ENCODE measurements around the gene ARMC12. TPM values are rescaled to one million over a fixed set of nuclear protein-coding genes. Genes with fewer than 3 reads are reported as not detected.
"Not testable (repeated sequence)": the region's sequence is repeated elsewhere in the genome, so short reads cannot be mapped to it uniquely, and the experiment has no call there.

ARMC12 gene
- total RNA-seq, 4 donors from 2014 or later = 0.69 to 3.2 (median 1.2) TPM; not detected in 1

DNA sequence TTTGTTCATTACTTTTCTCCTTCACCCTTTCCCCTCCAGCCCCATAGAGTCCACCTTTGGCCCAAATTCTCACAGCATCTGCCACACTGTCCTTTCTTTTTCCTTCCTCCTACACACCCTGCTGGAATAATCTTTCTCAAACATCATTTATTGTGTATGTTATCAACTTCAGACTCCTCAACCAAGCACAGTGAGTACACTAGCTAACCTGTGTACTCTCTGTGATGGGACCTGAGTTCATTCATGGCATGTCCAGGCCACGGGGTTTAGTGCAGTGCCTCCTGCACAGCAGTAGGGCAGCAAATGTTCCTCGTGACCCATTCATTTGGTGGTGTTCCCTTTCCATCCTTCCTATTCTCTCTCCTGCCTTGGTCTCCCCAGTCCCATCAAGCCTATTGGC lies 7.1 kb upstream of the ARMC12 start:
- TF ChIP-seq, protein P1, sequence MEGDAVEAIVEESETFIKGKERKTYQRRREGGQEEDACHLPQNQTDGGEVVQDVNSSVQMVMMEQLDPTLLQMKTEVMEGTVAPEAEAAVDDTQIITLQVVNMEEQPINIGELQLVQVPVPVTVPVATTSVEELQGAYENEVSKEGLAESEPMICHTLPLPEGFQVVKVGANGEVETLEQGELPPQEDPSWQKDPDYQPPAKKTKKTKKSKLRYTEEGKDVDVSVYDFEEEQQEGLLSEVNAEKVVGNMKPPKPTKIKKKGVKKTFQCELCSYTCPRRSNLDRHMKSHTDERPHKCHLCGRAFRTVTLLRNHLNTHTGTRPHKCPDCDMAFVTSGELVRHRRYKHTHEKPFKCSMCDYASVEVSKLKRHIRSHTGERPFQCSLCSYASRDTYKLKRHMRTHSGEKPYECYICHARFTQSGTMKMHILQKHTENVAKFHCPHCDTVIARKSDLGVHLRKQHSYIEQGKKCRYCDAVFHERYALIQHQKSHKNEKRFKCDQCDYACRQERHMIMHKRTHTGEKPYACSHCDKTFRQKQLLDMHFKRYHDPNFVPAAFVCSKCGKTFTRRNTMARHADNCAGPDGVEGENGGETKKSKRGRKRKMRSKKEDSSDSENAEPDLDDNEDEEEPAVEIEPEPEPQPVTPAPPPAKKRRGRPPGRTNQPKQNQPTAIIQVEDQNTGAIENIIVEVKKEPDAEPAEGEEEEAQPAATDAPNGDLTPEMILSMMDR (IDR thresholded peaks at IDR 0.05) = no peak
- DNase-seq (ENCODE audit: low spot score) = no peak
- ATAC-seq (ENCODE audit: low FRiP score) = no peak

- no peak for ATAC-seq (ENCODE audit: low FRiP score)
- no peak for DNase-seq (ENCODE audit: low spot score)
- TF ChIP-seq, protein P1 (IDR thresholded peaks at IDR 0.05) = no peak
Observed at GRCh38 chr6:35730745-35731413, 6.0 kb upstream of the ARMC12 start.

- peak; percentile 46 for ATAC-seq (ENCODE audit: low FRiP score)
- TF ChIP-seq, protein P1 (IDR thresholded peaks at IDR 0.05) = no peak
- peak; percentile 99 for DNase-seq (ENCODE audit: low spot score)
Observed at GRCh38 chr6:35731414-35731735, 5.5 kb upstream of the ARMC12 start.

DNA sequence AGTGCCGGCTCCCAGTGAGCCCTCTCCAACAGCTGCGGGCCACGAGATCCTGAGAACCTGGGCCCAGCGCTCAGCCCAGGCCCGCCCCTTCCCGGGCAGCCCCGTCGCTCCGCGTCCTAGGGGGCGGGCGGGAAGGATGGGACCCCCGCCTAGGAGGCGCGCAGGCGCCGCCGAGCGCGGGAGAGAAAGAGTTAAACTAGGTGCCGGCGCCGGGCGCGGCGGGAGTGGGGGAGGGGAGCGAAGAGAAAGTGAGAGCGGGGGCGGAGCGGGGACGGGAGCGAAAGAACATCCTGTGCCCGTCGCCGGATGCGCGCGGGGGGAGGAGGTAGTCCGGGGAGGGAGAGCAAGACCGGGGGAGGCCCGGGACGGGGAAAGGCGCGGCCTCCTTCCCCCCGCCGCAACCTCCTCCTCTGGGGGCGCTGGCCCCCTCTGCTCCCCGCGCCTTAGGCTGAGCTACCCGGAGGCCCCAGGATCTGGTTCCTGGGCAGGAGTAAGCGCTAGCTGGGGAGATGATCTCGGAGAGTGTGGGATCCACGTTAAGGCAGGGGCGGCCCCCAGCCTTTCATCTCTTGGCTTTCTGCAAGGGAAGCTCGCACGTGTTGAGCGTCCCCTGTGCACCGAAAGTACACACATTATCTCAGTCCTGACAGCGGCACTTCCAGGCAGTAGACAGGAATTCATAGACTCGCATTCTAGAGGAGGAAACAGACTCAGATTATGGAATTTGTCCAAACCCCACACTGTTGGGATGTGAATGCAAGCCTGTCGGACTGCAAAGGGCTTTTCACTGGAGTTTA lies 4.9 kb upstream of the ARMC12 start:
- ATAC-seq (ENCODE audit: low FRiP score) (peak; percentile 67), DNase-seq (ENCODE audit: low spot score) (peak; percentile 90)
- TF ChIP-seq, protein P1 (IDR thresholded peaks at IDR 0.05) = no peak

- DNase-seq (ENCODE audit: low spot score) (no peak), ATAC-seq (ENCODE audit: low FRiP score) (no peak)
- TF ChIP-seq, protein P1 (IDR thresholded peaks at IDR 0.05) = no peak
Observed at GRCh38 chr6:35733633-35734032, 3.2 kb upstream of the ARMC12 start.

- not testable (repeated sequence) for DNase-seq (ENCODE audit: low spot score); ATAC-seq (ENCODE audit: low FRiP score)
Observed at GRCh38 chr6:35734319-35734718, 2.5 kb upstream of the ARMC12 start.

GRCh38 chr6:35735452-35735851 lies 1.4 kb upstream of the ARMC12 start:
- no peak for ATAC-seq (ENCODE audit: low FRiP score)
- DNase-seq (ENCODE audit: low spot score) = no peak

More at GRCh38 chr6:35735452-35735851, 1.4 kb upstream of the ARMC12 start:
- TF ChIP-seq, protein P1 (IDR thresholded peaks at IDR 0.05) = no peak
